HEK293T (cell line): ENCODE measurements around the gene OR52E1.

Experiments used
- CTCF ChIA-PET: fragments of 350-600 bp; formaldehyde crosslinking; extraction: SDS; loops from one replicate; lab custom pipeline; 2021; ENCODE audit warnings: antibody characterized with exemption, inconsistent platforms; lab: Yijun Ruan, JAX
- POLR2A ChIA-PET: fragments of 350-600 bp; formaldehyde crosslinking; extraction: SDS; loops from one replicate; lab custom pipeline; 2020; ENCODE audit warnings: antibody characterized with exemption, inconsistent platforms; lab: Yijun Ruan, JAX
- DNase-seq: peaks from one replicate; pipeline ENCODE4 v3.0.0; 2012; ENCODE audit warnings: mixed read lengths; ENCODE audit errors: extremely low spot score
- ARNT ChIP-seq: fragments of 450-650 bp; IDR thresholded peaks from 2 replicates; pipeline ENCODE4 v1.6.1; 2017; ENCODE audit warnings: mild to moderate bottlenecking
- BHLHE40 ChIP-seq: fragments of 450-650 bp; IDR thresholded peaks from 2 replicates; pipeline ENCODE4 v1.6.1; 2016; ENCODE audit warnings: mild to moderate bottlenecking, moderate library complexity, borderline replicate concordance
- CTBP1 ChIP-seq: fragments of 450-650 bp; IDR thresholded peaks from 2 replicates; pipeline ENCODE4 v1.6.1; 2016; ENCODE audit warnings: borderline replicate concordance
- ELF4 ChIP-seq: fragments of 450-650 bp; IDR thresholded peaks from 2 replicates; pipeline ENCODE4 v1.6.1; 2017; ENCODE audit warnings: antibody characterized with exemption
- FOXA1 ChIP-seq: fragments of 450-650 bp; IDR thresholded peaks from 2 replicates; pipeline ENCODE4 v1.6.1; 2016; ENCODE audit warnings: mild to moderate bottlenecking
- FOXK2 ChIP-seq: fragments of 450-650 bp; IDR thresholded peaks from 2 replicates; pipeline ENCODE4 v1.6.1; 2016; ENCODE audit warnings: mild to moderate bottlenecking
- FOXM1 ChIP-seq: fragments of 450-650 bp; IDR thresholded peaks from 2 replicates; pipeline ENCODE4 v1.6.1; 2017; ENCODE audit warnings: mild to moderate bottlenecking, borderline replicate concordance
- HDGF ChIP-seq: fragments of 450-650 bp; IDR thresholded peaks from 2 replicates; pipeline ENCODE4 v1.6.1; 2017; ENCODE audit warnings: antibody characterized with exemption, borderline replicate concordance
- L3MBTL2 ChIP-seq: fragments of 450-650 bp; conservative IDR thresholded peaks from 2 replicates; pipeline ENCODE4 v1.6.1; 2016; ENCODE audit warnings: mild to moderate bottlenecking
- LEF1 ChIP-seq: fragments of 450-650 bp; IDR thresholded peaks from 2 replicates; pipeline ENCODE4 v1.6.1; 2017; ENCODE audit warnings: mild to moderate bottlenecking, borderline replicate concordance
- NFRKB ChIP-seq: fragments of 450-650 bp; IDR thresholded peaks from 2 replicates; pipeline ENCODE4 v1.6.1; 2016; ENCODE audit warnings: mild to moderate bottlenecking, moderate library complexity
- PKNOX1 ChIP-seq: fragments of 450-650 bp; IDR thresholded peaks from 2 replicates; pipeline ENCODE4 v1.6.1; 2016
- SP1 ChIP-seq: fragments of 450-650 bp; IDR thresholded peaks from 2 replicates; pipeline ENCODE4 v1.6.1; 2017
- SUZ12 ChIP-seq: fragments of 450-650 bp; IDR thresholded peaks from 2 replicates; pipeline ENCODE4 v1.6.1; 2016; ENCODE audit warnings: mild to moderate bottlenecking
- TARDBP ChIP-seq: fragments of 450-650 bp; IDR thresholded peaks from 2 replicates; pipeline ENCODE4 v1.6.1; 2016
- ZNF384 ChIP-seq: fragments of 450-650 bp; IDR thresholded peaks from 2 replicates; pipeline ENCODE4 v1.6.1; 2016

OR52E1 gene

GRCh38 chr11:5092821-5093585, 23.6 kb downstream of the OR52E1 start:
- no peak for DNase-seq
- ChIA-PET CTCF (no interaction called here), POLR2A (no interaction called here)
- TF ChIP-seq TARDBP (no peak), ARNT (no peak), PKNOX1 (no peak), NFRKB (no peak), SP1 (no peak), ELF4 (no peak), CTBP1 (no peak), HDGF (no peak), FOXM1 (no peak), ZNF384 (no peak), BHLHE40 (no peak), FOXK2 (no peak), L3MBTL2 (no peak), LEF1 (no peak), FOXA1 (no peak), SUZ12 (no peak)

DNA sequence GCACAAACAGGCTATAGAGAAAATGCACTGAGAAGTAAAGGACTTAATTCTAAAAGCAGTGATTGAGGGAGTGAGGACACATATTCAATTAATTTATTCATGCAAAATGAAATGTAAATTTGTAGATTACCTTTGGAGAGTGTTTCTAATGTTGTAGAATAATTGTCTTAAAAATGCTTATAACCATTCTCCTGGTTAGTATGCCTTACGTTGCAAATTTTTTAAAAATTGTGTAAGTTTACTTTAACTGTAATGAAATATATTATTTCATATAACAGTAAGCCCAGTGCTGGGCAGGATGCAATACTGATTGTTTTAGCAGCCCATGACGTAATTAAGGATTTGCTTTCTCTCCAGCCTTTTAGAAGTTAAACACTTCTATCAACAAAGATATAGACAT, 26.6 kb downstream of the OR52E1 start:
- ChIA-PET CTCF (no interaction called here), POLR2A (no interaction called here)
- no peak for DNase-seq
- TF ChIP-seq ARNT (no peak), FOXK2 (no peak), BHLHE40 (no peak), L3MBTL2 (no peak), ELF4 (no peak), SP1 (no peak), CTBP1 (no peak), LEF1 (no peak), ZNF384 (no peak)

- no peak for DNase-seq
- ChIA-PET POLR2A (no interaction called here), CTCF (no interaction called here)
- no peak for TF ChIP-seq PKNOX1
- no peak for TF ChIP-seq ARNT
- TF ChIP-seq L3MBTL2 = no peak
- TF ChIP-seq HDGF = no peak
- TF ChIP-seq SUZ12 = no peak
- no peak for TF ChIP-seq CTBP1
Observed at GRCh38 chr11:5102246-5102645, 32.9 kb downstream of the OR52E1 start.

DNA sequence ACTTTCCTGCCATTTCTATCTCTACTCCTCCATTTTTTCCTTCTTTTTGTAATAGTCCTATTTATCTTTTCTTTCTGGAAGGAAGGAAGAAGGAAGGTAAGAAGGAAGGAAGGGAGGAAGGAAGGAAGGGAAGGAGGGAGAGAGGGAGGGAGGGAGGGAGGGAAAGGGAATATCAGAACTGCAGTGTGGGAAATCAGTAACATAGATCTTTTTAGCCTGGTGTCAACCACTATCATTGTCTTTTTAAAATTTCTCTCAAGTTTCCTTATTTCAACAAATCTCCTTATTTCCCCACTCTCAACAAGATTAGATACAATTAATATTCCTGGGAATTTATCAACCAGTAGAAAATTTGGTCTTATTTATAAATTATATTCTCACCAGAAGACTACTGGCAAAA, 33.7 kb downstream of the OR52E1 start:
- ChIA-PET CTCF (no interaction called here), POLR2A (no interaction called here)
- no peak for DNase-seq
- TF ChIP-seq LEF1 (no peak), ARNT (no peak), SUZ12 (no peak), SP1 (no peak), TARDBP (no peak), CTBP1 (no peak), FOXM1 (no peak), BHLHE40 (no peak), ELF4 (no peak), FOXA1 (no peak), L3MBTL2 (no peak), FOXK2 (no peak), HDGF (no peak)

- POLR2A ChIA-PET = no interaction called here
- TF ChIP-seq FOXM1 = no peak
- TF ChIP-seq ARNT = no peak
- no peak for TF ChIP-seq L3MBTL2
- TF ChIP-seq BHLHE40 = no peak
- no peak for TF ChIP-seq PKNOX1
Observed at GRCh38 chr11:5107285-5107684, 37.9 kb downstream of the OR52E1 start.

GRCh38 chr11:5115339-5115738, 46.0 kb downstream of the OR52E1 start:
- TF ChIP-seq TARDBP (no peak), FOXK2 (no peak), NFRKB (no peak), FOXM1 (no peak), ELF4 (no peak), L3MBTL2 (no peak), HDGF (no peak), CTBP1 (no peak), ZNF384 (no peak), SUZ12 (no peak), SP1 (no peak), ARNT (no peak), BHLHE40 (no peak), PKNOX1 (no peak), LEF1 (no peak), FOXA1 (no peak)
- DNase-seq = no peak
- POLR2A ChIA-PET = no interaction called here
- CTCF ChIA-PET = no interaction called here

More at GRCh38 chr11:5107285-5107684, 37.9 kb downstream of the OR52E1 start:
- CTCF ChIA-PET = no interaction called here
- no peak for DNase-seq
